NCI-H2081 (cell line): ENCODE data around the gene CYP2S1.
"Not testable (repeated sequence)": the region's sequence is repeated elsewhere in the genome, so short reads cannot be mapped to it uniquely, and the experiment has no call there.

Source experiments
- DNase-seq, 2 experiments: peaks; one replicate each; lab custom pipeline; 2025; lab: John Stamatoyannopoulos, UW

The CYP2S1 gene, protein sequence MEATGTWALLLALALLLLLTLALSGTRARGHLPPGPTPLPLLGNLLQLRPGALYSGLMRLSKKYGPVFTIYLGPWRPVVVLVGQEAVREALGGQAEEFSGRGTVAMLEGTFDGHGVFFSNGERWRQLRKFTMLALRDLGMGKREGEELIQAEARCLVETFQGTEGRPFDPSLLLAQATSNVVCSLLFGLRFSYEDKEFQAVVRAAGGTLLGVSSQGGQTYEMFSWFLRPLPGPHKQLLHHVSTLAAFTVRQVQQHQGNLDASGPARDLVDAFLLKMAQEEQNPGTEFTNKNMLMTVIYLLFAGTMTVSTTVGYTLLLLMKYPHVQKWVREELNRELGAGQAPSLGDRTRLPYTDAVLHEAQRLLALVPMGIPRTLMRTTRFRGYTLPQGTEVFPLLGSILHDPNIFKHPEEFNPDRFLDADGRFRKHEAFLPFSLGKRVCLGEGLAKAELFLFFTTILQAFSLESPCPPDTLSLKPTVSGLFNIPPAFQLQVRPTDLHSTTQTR

DNA sequence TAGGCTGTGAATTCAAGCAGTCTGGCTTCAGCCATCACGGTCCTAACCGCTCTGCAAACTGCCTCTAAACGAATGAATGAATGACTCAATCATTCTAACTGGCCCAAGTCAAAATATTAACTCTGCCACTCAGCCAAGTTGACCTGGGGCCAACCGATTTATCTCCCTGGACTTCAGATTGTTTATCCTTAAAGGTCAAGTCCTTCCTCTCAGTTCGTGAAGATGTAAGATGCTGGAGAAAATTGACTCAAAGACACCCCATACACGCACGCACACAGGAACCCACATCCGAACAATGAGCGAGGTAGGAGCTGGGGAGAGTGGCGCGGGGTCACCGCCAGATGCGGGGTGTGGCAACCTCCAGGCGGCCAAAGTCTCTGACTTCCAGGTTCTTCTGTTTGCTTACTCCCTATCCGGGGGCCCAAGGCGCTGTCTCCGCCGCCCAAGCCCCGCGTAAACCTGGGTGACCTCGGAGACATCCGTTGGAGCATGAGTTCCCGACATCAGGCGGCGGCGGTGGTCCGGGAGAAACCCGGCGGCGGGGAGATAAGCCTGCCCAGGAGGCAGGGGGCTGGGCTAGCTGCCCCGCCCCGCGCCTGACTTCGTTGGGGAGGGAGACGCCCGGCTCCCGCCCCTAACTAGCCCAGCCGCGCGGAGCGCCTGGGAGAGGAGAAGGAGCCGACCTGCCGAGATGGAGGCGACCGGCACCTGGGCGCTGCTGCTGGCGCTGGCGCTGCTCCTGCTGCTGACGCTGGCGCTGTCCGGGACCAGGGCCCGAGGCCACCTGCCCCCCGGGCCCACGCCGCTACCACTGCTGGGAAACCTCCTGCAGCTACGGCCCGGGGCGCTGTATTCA, at the start of gene CYP2S1:
TSS of gene CYP2S1 (plus strand) at position 646 of the 856 bp plus-strand sequence. CDS start at position 692, 46 bp downstream.
- no peak for DNase-seq

DNA sequence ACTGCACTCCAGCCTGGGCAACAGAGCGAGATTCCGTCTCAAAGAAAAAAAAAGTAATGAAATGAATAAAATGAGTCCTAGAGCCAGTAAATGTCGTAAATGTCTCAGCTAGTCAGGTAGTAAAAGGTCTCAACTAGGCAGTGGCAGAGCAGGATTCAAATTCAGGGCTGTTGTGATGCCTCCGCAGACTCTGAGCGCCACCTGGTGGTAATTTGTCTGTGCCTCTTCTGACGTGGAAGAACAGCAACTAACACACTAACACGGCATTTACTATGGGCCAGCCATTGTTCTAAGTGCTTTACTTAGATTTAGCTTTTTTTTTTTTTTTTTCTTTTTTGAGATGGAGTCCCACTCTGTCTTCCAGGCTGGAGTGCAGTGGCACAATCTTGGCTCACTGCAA, 48.6 kb upstream of the CYP2S1 start:
- DNase-seq: peak; percentile 33 to 48

DNA sequence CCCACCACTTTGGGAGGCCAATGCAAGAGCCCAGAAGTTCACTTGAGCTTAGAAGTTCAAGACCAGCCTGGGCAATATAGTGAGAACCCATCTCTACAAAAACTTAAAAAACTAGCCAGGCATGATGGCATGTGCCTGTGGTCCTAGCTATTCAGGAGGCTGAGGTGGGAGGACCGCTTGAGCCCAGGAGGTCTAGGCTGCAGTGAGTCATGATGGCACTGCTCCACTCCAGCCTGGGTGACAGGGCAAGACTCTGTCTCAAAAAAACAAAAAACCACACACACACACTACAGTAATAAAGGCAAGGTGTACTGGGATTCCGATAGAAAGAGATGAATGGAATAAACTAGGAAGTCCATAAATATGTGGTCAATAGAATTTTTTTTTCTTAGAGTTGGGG, 43.2 kb upstream of the CYP2S1 start:
- DNase-seq: no peak

DNA sequence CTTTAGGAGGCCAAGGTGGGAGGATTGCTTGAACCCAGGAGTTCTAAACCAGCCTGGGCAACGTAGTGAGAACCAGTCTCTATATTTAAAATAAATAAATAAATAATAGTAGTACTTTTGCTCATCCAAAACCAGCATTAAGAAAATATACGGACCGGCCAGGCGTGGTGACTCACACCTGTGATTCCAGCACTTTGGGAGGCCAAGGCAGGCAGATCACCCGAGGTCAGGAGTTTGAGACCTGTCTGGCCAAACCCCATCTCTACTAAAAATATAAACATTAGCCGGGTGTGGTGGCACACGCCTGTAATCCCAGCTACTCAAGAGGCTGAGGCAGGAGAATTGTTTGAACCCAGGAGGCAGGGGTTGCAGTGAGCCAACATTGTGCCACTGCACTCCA, 42.0 kb upstream of the CYP2S1 start:
- DNase-seq: not testable (repeated sequence)

DNA sequence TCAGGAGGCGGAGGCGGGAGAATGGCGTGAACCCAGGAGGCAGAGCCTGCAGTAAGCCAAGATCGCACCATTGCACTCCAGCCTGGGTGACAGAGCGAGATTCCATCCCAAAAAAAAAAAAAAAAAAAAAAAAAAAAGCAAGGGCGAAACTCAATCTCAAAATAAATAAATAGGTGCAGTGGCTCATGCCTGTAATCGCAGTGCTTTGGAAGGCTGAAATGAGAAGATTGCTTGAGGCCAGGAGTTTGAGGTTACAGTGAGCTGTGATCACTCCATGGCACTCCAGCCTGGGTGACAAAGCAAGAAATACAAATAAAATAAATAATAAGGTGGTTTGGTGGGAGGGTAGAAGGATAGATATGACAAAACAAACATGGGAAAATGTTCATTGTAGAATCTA, 39.0 kb upstream of the CYP2S1 start:
- no peak for DNase-seq

DNA sequence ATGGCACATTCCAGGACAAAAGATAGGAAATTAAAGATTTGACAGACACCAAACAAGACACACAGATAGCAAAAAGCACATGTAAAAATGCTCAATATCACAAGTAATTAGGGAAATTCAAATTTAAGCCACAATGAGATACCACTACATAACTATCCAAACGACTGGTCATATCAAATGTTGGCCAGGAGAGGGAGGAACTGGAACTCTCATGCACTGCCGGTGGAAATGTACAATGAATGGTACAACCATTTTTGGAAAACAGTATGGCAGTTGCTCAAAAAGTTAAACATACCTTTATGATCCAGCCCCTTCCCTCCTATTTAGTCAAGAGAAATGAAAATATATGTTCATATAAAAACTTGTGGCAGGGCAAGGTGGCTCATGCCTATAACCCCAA, 36.8 kb upstream of the CYP2S1 start:
- DNase-seq: no peak

DNA sequence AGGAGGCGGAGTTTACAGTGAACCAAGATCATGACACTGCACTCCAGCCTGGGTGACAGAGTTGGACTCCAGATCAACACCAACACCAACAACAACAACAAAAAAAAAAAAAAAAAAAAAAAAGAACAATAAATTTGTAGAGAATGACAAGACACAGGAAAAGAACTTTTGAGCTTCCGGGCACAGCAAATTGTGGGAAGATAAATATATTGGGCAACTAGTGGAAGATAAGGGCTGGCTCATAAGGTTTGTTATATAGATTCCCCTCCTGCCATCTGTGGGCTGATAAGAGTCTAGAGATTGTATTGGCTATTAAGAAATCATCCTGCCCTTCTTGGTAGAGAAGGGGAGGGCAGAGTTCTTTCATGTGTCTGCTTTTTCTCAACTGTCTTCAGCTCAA, 33.1 kb upstream of the CYP2S1 start:
- no peak for DNase-seq

DNA sequence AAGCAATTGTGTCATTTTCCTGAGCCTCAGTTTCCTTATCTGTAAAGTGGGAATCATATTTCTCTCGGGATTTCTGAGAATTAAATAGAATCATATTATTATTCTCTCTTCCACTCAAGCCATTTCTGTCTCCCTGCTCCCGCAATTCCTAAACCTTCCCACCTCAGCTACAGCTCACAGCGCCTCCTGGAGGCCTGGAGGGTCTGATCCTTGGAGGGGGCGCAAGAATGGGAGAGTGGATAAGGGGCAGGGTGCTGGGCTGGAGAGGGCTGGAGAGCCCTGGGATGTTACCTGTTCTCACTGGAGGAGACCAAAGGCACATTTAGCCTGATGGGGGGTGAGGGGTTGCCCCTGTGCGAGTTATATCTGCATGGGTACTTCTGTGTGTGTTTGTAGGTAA, 31.1 kb upstream of the CYP2S1 start:
- no peak for DNase-seq

DNA sequence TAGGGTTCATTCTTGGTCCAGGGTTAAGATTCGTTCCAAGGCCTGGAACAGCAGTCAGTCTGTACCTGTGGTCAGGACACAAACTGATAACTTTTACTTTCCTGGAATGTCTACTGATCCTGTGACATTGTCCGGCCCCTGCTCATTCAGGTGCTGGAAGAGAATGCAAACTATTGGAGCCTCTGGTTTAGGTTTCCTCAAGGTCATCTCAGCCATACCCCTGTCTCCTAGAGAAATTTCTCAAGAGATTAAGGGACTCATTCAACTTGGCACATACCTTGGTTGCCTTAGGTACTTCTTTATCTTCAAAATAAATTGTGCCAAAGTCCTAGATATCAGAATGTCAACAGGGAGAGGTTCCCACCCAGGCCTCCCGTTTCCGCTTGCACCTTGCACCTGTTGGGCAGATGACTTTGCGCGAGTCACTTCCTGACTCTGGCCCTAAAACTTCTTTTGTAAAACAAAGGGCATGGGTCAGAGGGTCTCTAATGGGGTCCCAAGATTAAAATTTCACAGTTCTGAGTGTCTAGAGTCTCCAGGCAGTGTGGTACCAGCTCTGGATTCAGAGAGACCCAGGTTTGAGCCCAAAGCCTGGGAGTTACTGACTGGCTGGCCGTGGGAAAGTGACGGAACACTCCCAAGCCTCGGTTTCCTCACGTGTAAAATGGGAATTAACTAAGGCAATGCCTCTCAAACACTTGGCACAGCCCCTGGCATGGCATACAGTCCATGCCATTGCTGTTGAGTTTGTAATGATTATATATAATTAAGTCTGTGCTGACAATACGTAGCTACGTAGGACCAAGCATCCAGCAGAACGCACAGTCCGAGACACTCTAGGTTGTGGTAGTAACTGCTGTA, 25.8 kb upstream of the CYP2S1 start:
- DNase-seq: no peak

DNA sequence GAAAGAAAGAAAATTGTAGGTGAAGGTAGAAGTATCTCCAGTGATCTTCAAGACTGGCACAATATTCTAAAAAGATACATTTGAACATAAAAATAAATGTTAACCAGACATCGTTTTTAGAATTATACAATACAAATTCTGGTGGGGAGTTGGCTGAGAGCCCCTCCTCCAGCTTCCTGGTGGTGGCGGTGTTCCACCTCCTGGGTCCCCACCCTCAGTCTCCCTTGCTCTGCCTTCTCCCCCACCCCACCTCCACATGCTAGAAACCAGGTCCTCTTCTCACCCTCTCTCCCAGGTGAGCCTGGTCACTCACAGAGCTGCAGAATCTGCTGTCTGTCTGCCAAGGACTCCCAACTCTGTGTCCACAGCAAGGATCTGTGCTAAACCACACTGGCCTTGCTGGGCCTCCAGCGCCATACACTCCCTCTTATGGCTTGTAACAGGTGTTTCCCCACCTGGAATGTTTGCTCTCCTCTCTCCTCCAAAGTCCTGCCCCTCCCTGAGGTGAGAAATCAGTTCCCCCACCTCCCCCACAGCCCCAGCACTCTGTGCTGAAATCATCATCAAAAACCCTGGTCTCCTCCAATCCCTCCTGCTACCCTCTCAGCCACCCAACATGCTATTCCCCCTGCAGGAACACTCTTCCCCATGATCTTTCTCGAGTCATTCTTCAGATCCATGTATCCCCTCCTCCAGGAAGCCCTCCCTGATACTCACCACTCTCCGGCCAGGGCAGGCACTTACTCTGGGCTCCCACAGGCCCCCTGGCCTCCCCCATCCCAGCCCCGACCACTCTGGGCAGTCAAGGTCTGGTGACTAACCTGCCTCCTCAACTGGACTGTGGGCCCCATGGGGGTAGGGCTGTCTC, 20.5 kb upstream of the CYP2S1 start:
- DNase-seq: no peak

DNA sequence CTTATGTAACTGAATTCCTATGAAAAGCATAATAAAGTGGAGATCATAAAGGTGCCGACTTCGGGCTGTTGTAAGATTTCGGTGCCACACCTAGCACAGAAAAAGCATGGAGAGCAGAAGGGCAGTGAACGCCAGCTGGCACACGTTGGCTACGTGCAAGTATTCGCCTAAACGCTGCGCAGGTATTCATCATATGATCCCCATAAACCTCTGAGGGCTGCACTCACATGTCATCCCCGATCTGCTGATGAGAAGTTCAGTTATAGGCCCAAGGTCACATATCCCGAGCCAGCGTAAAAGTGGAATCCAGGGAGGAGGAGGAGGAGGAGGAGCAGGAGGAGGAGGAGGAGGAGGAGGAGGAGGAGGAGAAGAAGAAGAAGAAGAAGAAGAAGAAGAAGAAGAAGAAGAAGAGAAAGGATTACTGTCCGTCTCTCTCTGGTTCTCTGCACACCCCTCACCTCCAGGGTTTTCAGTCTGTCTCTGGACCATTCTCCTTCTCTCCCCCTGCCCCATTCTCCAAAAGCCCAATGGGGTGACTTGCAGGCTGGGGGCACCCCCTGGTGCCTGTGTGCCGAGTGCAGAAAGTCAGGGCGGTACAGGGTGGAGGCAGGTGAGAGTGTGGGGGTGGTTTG, 18.6 kb upstream of the CYP2S1 start:
- DNase-seq: no peak

DNA sequence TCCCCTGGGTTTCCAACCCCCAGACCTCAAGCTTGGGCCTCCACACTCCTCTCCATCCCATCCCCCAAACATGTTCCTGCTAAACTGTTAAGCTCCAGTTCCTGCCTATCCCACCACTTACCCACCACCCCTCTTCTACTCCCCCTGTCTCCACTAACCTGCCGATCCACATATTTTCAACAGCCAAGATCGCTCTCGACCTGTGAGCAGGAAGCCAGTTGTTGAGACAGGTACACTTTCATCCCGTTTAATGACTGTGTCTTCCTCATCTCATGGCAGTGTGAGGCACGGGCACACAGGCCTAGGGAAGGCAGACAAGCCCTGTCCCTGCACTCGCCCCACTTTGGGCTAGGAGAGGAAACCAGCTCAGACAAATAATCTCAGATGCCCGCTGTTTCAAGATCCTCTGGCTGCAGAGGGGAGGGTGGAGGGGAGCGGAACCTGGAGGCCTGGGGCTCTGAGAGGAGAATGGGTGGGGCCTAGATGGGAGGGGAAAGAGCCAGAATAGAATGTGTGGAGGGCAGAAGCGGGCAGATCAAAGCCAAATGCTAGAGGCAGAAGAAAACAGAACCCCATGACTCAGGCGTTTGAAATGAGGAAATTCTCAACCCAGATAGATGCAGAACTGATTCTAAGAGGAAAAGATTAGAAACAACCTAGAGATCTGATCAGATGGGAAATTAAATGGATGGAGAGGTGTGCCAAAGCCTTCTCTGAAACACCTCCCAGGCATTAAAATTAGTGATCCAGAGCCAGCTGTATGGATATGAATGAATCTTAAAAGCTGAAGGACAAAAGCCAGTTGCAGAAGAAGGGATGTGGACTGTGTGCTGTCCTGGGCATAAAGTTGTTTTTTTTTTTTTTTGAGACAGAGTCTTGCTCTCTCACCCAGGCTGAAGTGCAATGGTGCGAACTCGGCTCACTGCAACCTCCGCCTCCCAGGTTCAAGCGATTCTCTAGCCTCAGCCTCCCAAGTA, 16.9 kb upstream of the CYP2S1 start:
- DNase-seq: no peak

DNA sequence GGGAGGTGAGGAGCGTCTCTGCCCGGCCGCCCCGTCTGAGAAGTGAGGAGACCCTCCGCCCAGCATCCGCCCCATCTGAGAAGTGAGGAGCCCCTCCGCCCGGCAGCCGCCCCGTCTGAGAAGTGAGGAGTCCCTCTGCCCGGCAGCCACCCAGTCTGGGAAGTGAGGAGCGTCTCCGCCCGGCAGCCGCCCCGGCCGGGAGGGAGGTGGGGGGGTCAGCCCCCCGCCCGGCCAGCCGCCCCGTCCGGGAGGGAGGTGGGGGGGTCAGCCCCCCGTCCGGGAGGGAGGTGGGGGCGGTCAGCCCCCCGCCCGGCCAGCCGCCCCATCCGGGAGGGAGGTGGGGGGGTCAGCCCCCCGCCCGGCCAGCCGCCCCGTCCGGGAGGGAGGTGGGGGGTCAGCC, 12.8 kb upstream of the CYP2S1 start:
- DNase-seq: not testable (repeated sequence)

DNA sequence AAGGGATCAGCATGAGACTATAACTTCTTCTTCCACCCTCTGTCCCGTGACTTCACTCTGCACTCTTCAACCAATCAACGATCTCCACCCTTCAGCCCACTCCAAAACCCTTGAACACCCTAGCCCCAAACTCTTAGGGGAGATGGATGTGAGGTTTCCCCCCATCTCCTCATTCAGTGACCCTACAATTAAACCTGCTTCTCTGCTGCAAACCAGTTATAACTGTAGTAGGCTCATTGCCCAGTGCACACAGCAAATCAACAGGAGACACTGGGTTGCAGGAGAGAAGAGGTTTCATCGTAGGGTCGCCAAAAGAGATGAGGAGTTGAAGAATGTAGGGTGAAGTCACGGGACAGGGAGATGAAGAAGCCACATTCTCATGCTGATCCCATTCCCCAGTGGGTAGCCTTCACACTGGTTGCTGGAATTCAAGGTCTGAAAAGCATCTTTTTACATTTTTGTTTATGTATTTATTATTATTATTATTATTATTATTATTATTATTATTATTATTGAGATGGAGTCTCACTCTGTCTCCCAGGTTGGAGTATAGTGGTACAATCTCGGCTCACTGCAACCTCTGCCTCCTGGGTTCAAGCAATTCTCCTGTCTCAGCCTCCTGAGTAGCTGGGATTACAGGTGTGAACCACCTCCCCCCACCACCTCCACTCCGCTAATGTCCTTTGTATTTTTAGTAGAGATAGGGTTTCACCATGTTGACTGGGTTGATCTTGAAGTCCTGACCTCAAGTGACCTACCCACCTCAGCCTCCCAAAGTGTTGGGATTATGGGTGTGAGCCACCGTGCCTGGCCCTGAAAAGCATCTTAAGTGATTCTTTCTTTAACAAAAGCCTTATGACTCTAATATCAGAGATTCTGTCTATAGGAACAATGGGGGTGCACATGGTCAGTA, 5.8 kb upstream of the CYP2S1 start:
- no peak for DNase-seq

DNA sequence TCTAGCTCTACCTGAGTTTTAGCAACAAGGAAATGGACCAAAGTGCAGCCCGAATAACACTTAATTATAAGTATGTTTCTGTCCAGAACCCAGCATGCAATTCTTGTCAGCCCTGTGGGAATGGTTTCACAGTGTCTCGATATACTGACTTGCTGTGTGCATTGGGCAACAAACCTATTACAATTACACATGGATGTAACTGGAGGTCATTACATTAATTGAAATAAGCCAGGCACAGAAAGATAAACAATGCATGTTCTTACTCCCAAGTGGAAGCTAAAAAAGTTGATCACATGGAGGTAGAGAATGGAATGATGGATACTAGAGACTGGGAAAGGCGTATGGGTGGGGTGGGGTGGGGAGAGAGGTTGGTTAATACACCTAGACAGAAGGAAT, 5.1 kb upstream of the CYP2S1 start:
- DNase-seq: no peak

DNA sequence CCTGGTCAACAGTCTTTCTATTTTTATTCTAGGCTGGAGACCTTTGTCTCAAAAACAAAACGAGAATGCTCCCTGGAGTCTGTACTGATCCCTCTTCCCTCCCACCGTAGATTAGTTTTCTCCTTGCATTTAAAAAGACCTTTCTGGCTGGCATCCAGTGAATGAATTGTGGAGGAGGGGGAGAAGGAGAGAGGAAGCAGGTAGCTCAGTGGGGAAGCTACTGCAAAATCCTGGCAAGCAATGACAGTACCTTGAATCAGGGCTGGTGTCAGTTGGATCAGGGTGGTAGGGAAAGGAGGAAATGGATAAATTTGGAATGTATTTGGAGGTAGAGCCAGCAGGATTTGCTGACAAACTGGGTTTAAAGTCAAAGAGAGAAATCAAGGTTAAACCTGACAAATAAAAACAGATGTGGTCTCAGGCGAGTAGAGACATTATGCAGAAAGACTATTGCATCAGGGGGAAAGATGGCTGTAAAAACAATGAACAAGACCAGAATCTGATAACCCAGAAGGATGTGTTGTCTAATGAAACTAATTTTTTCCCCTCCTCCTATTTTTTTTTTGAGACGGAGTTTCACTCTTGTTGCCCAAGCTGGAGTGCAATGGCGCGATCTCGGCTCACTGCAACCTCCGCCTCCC, 3.5 kb upstream of the CYP2S1 start:
- no peak for DNase-seq

DNA sequence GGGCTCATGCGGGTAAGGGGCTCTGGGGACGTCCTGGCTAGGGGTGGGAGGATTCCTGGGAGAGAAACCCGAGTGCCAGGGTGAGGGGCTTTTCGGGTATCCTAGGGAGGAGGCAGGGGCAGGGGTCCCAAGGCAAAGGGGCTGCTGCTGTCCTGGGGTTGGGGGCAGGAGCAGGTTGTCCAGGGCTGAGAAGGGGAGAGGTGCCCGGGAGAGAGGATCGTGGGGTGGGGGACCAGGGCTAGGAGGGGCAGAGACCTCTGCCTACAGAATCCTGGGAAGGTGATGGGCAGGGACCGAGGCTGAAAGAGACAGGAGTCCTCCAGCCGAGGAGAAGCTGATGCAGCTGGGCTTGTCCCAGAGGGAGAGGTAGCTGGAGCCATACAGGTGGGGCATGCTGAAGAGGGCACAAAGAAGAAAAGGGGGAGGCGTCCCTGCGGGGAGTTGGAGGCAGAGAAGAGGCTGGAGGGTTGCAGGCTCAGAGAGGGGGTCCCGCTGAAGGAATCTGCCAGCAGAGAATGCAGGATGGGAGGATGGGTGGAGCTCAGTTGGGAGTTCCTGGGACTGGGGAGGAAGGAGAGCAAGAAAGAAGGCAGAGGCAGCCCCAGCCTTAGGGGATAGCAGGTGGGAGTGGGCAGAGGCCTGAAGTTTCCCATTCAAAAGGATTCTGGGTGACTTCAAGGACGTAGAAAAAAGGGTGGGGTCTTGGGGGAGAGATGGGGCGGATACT, 574 bp downstream of the CYP2S1 start:
- no peak for DNase-seq
